Activated CD8-positive, alpha-beta memory T cell treated with anti-CD3 and anti-CD28 coated beads for 36 hours (primary cell): Measurements from ENCODE around the gene IRF6. TPM values are rescaled to one million over a fixed set of nuclear protein-coding genes. Genes with fewer than 3 reads are reported as not detected.
"Not testable (repeated sequence)": the region's sequence is repeated elsewhere in the genome, so short reads cannot be mapped to it uniquely, and the experiment has no call there.

Experiments
- CTCF ChIA-PET: fragments of 350-600 bp; sonication (Branson Sonifier 250); formaldehyde crosslinking; loops from one replicate; lab custom pipeline; 2021; ENCODE audit warnings: antibody characterized with exemption; lab: Charles Lee
- POLR2A ChIA-PET: fragments of 350-600 bp; sonication (Branson Sonifier 250); formaldehyde crosslinking; loops from one replicate; lab custom pipeline; 2021; ENCODE audit warnings: antibody characterized with exemption; lab: Charles Lee
- total RNA-seq, 2 experiments: library from RNA; stranded (reverse); gene quantifications; one replicate each; pipeline ENCODE4 v1.2.3, GENCODE V29; 2021

IRF6 gene
- total RNA-seq, 2 experiments from 2014 or later, result 0.86 to 1.1 TPM

GRCh38 chr1:209802780-209803152 lies 3.2 kb downstream of the IRF6 start:
- POLR2A ChIA-PET, result no interaction called here
- CTCF ChIA-PET, result interaction anchor here (0.6 to 1.6 kb wide), 2 partner anchors 20 to 28 kb away, joined by 3 to 5 read pairs; no protein-coding TSS in a partner anchor

DNA sequence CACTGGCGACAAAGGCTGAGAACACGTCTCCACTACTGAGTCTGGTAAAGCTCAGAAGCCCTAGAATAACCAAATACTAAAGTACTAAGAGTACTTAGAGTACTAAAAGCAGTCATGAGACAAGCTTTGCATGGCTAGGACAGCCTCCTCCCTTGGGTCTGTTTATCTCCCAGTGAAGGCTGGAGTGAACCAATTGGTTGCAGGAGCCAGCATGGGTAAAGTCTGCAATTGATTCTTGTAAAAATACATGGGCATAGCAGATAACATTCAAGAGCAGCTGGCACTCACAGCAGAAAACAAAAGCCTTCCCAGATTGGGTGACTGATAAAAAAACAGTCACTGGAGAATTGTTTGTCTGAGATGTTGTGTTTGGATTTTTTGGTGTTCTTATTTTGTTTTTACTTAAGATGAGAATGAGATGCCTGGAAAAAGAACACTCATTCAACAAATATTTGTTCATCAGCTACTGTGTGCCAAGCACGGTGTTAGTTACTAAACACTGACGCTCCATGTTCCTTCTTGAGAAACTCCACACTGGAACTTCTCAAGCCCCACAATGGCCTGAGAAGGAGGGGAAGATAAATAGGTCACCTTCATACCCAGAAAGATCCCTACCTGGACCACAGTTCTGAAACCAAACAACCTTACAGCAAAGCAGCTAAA lies 3.7 kb downstream of the IRF6 start:
- ChIA-PET CTCF (interaction anchor here (0.6 to 1.6 kb wide), 2 partner anchors 21 to 28 kb away, joined by 3 to 5 read pairs; no protein-coding TSS in a partner anchor), POLR2A (no interaction called here)

DNA sequence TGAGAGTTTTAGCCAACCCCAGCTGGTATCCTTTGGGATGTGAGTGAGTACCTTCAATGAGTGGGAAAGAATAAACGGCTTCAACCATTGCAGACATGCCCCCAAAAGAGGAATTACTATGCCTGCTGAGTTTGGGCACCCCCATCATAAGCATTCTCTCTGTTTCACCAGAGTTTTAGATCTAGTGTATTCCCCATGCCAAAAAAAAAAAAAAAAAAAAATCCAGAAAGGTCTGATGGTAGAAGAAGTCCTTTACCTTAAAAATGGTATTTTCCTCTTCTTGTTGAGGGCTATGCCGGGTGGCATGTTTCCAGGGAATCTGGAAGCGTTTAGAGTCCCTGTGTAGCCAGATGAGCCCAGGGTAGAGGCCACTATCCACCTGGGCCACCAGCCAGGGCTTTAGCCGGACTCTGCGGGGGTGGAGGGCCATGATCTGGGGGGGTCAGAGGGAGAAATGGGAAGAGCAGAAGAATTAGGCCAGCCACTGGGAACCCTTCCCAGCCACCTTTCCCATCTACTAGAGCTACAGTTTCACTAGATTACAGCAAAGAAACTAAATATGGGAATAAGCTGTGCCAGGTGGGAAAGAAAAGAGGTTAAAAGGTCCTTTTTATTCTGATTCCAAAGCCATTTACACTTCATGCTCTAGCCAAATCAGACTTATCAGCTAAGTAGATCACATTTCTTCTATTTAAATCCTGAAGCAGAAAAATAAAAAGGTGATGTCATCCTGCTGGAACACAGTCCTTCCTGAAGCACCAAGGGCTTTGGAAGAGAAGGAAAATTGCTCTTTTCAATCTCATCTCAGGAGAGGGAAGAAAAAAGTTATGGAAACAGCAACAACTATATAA lies 4.7 kb downstream of the IRF6 start:
- ChIA-PET CTCF (interaction anchor here (1.0 kb wide), 1 partner anchor 13 kb away, joined by 3 read pairs; no protein-coding TSS in a partner anchor), POLR2A (no interaction called here)

DNA sequence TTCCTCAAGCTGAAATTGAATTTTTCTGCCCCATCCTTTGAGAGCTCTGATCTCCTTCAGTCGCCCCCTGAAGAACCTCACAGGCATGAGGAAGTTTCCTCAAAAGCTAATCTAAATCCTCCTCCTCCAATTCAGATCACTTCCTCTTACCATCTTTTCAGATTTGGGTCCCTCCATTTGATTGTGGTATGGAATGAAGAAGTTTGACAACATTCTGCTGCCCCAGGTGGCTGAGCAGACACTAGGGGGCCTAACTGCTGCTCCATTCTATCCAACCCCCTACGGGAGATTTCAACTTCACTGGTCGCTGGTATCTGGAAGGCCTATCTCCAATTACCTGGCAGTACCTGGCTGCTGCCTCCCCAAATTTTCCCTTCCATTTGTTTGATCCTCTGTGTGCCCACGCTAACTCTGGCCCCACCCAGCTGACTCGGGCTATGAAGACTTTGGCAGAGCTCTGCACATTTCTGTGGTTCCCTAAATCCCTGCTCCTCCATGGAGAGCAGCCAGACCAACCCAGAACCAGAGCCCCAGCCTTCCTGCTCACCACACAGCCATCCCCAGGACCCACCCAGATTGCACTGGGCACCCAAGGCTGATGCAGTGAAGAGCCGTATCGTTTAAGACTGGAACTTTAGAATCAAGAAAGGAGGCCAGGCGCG lies 7.8 kb downstream of the IRF6 start:
- ChIA-PET POLR2A (no interaction called here), CTCF (interaction anchor here (1.2 kb wide), 1 partner anchor 25 kb away, joined by 4 read pairs; no protein-coding TSS in a partner anchor)

- POLR2A ChIA-PET, CTCF ChIA-PET: not testable (repeated sequence)
Observed at GRCh38 chr1:209793711-209794110, 12.2 kb downstream of the IRF6 start.

- ChIA-PET POLR2A (no interaction called here), CTCF (no interaction called here)
Observed at GRCh38 chr1:209791920-209792319, 14.0 kb downstream of the IRF6 start.

DNA sequence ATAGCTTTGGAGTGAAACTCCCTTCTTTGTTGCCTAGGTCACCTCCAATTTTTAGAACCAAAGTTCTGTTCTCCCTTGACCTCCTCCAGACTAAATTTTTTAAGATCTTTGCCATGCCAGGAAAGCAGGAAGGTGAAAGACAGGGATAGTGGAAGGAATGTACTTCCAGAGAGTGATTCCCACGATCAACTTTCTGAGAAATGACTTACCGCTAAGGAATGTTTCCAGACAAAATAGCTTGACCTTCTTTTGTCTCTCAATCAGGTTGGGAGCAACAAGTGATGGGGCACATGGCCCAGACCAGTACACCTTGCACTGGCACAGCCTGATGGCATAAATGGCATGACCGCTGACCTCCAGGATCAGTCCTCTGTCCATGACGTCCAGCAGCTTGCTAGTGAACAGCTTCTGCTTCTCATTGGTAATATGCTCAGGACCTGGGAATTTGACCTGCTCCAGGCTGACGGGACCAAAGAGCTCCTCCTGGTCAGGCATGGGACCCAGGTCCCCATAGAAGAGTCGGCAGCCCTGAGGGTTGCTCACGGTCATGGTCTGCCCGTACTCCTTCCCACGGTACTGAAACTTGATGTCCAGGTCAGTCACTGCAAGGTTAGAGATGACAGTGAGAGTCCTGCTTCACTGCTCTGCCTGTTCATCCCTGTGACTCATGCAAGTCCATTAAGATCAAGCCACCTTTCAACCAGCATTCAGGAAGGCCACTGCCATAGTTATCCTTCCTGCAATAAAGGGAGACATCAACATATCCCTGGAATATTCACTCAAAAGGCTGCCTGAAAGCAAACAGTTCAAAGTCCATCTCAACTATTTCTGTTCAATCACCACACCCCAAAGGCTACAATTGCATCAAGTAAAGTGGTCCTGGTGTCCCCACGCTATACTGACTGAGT lies 15.4 kb downstream of the IRF6 start:
- POLR2A ChIA-PET, result no interaction called here
- CTCF ChIA-PET, result no interaction called here

- ChIA-PET POLR2A (no interaction called here), CTCF (no interaction called here)
Observed at GRCh38 chr1:209789245-209789644, 16.7 kb downstream of the IRF6 start.

DNA sequence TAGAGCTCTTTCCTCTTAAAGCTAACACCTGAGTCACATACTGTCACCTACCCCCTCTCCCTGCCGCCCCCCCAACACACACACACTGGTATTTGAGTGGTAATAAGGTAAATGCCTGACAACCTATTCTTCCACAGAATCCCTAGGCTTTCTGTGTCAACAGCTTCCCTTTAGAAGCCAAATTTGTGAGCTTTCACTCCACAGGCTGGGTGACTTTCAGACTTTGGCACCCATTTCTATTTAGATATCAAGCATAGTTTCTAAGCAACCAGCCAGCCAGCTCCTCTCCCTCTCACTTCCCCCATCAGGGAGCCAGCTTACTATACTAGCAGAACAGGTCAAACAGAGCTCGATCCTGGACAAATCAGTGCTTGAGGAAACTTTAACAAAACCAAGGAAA lies 18.4 kb downstream of the IRF6 start:
- POLR2A ChIA-PET, result no interaction called here

GRCh38 chr1:209786146-209786545 lies 19.8 kb downstream of the IRF6 start:
- ChIA-PET CTCF (interaction anchor here (1.3 kb wide), 1 partner anchor 30 kb away, joined by 4 read pairs; the partner anchor contains the start of gene TRAF3IP3), POLR2A (no interaction called here)

More for the DNA sequence above, 18.4 kb downstream of the IRF6 start:
- CTCF ChIA-PET, result interaction anchor here (1.2 kb wide), 1 partner anchor 36 kb away, joined by 5 read pairs; no protein-coding TSS in a partner anchor

GRCh38 chr1:209785592-209785991 lies 20.4 kb downstream of the IRF6 start:
- CTCF ChIA-PET, result interaction anchor here (1.3 kb wide), 1 partner anchor 30 kb away, joined by 4 read pairs; the partner anchor contains the start of gene TRAF3IP3
- POLR2A ChIA-PET, result no interaction called here

GRCh38 chr1:209784265-209785169 lies 21.4 kb downstream of the IRF6 start, which contains the start of gene C1orf74:
C1orf74 (minus strand) TSS chr1:209784559; CDS start chr1:209783634, 925 bp downstream.
- POLR2A ChIA-PET, result interaction anchor here (1.3 to 3.0 kb wide), 6 partner anchors 9 to 31 kb away, joined by 3 to 22 read pairs (median 8); partner anchors contain the start of gene TRAF3IP3
- CTCF ChIA-PET, result interaction anchor here (1.0 to 1.2 kb wide), 3 partner anchors 12 to 36 kb away, joined by 3 to 4 read pairs (median 3); no protein-coding TSS in a partner anchor

- CTCF ChIA-PET, result interaction anchor here (1.1 kb wide), 1 partner anchor 11 kb away, joined by 3 read pairs; no protein-coding TSS in a partner anchor
- POLR2A ChIA-PET, result interaction anchor here (0.6 to 3.0 kb wide), 7 partner anchors 8 to 45 kb away, joined by 3 to 22 read pairs (median 8); partner anchors contain the start of genes TRAF3IP3 and UTP25
Observed at GRCh38 chr1:209783386-209783785, 22.6 kb downstream of the IRF6 start.

GRCh38 chr1:209780268-209780667 lies 25.7 kb downstream of the IRF6 start:
- CTCF ChIA-PET, result no interaction called here
- POLR2A ChIA-PET, result no interaction called here

DNA sequence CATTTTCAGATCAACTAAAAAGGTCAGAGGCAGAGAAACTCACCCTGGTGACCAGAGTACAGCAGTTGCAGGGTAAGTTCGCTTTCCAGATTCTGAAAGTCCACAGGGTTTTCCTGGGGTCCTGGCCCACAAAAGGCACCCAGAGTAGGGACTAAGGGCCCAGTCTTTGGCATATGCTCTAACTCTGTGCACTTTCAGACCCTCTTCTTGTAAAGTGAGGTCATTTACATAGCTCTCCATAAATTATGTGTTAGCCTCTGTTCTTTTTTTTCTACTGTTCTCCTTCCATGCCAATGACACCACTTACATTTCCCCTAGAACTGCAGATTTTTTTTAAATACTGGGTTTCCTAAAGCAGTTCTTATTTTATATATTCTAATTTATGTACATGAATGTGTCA lies 27.8 kb downstream of the IRF6 start:
- POLR2A ChIA-PET, result interaction anchor here (1.9 kb wide), 1 partner anchor 9 kb away, joined by 9 read pairs; no protein-coding TSS in a partner anchor

GRCh38 chr1:209777587-209777986 lies 28.4 kb downstream of the IRF6 start:
- ChIA-PET POLR2A (interaction anchor here (1.9 kb wide), 1 partner anchor 9 kb away, joined by 9 read pairs; no protein-coding TSS in a partner anchor), CTCF (no interaction called here)

More for the DNA sequence above, 27.8 kb downstream of the IRF6 start:
- CTCF ChIA-PET, result interaction anchor here (1.0 kb wide), 1 partner anchor 9 kb away, joined by 6 read pairs; no protein-coding TSS in a partner anchor

- CTCF ChIA-PET, result no interaction called here
- POLR2A ChIA-PET, result interaction anchor here (0.8 to 1.5 kb wide), 2 partner anchors 8 to 19 kb away, joined by 3 to 8 read pairs; partner anchors contain the start of gene C1orf74
Observed at GRCh38 chr1:209775678-209776077, 30.3 kb downstream of the IRF6 start.
